AG09319 (cell line): Measurements from ENCODE around the gene DHX34.
"Not testable (repeated sequence)": the region's sequence is repeated elsewhere in the genome, so short reads cannot be mapped to it uniquely, and the experiment has no call there.

ENCODE experiments used
- DNase-seq: peaks from one replicate; pipeline ENCODE4 v3.0.0-alpha.2; 2010; ENCODE audit warnings: low read depth; ENCODE audit errors: extremely low read depth
- TF ChIP-seq, protein P1 (sequence below): IDR thresholded peaks from 2 replicates; pipeline ENCODE4 v1.5.1; 2011; ENCODE audit warnings: low read depth, mild to moderate bottlenecking, inconsistent platforms, low read length, moderate library complexity

DHX34 gene

DNA sequence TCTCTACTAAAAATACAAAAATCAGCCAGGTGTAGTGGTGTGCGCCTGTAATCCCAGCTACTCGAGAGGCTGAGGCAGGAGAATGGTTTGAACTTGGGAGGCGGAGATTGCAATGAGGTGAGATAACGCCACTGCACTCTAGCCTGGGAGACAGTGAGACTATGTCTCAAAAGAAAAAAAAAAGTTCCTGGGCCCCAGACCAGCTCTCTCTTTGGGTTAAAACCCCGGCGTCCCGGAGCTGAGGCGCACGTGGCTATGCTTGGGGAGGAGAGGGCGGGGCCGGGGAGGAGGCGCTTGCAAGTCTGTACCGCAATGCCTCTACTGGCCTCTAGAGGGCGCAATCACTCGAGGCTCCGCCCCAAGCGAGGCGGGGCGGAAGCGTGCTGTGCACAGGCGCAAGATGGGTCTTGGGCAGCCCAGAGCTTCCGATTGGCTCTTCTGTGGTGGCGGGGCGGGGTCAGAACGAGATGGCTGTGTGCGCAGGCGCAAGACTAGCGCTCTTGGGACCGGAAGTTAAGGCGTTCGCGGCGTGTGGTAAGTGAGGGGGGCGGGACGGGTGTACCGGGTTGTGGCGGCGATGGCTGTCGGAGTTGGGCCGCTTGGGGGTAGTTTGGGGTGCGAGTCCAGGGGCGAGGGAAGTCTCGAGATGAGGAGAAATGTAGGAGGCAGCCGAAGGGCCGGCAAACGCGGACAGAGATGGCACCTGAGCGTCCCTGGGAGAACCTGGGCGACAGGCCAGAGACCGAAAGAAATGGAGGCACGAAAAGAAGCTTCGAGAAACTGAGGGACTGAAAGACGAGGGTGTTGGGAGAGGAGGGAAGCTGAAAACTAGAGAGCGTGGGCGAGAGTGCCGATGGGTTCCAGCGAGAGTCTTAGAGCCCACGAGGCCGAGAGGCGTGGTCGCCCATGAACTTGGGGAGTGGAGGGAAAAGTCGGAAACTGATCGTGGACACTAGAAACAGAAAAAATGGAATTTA lies at the start of gene DHX34:
Gene DHX34 (plus strand): TSS at position 497 of the 977 bp plus-strand sequence. CDS start 3,716 bp downstream, outside the sequence.
- TF ChIP-seq, protein P1, sequence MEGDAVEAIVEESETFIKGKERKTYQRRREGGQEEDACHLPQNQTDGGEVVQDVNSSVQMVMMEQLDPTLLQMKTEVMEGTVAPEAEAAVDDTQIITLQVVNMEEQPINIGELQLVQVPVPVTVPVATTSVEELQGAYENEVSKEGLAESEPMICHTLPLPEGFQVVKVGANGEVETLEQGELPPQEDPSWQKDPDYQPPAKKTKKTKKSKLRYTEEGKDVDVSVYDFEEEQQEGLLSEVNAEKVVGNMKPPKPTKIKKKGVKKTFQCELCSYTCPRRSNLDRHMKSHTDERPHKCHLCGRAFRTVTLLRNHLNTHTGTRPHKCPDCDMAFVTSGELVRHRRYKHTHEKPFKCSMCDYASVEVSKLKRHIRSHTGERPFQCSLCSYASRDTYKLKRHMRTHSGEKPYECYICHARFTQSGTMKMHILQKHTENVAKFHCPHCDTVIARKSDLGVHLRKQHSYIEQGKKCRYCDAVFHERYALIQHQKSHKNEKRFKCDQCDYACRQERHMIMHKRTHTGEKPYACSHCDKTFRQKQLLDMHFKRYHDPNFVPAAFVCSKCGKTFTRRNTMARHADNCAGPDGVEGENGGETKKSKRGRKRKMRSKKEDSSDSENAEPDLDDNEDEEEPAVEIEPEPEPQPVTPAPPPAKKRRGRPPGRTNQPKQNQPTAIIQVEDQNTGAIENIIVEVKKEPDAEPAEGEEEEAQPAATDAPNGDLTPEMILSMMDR = peak; percentile 98
- DNase-seq = peak; percentile 99

DNA sequence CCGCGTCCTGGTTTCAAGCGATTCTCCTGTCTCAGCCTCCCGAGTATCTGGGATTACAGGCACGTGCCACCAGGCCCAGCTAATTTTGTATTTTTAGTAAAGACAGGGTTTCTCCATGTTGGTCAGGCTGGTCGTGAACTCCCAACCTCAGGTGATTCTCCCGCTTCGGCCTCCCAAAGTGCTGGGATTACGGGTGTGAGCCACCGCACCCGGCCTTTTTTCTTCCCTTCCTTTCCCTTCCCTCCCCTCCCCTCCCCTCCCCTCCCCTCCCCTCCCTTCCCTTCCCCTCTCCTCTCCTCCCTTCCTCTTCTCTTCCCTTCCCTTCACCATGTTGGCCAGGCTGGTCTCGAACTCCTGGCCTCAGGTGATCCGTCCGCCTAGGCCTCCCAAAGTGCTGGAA lies 48.2 kb upstream of the DHX34 start:
- not testable (repeated sequence) for DNase-seq

DNA sequence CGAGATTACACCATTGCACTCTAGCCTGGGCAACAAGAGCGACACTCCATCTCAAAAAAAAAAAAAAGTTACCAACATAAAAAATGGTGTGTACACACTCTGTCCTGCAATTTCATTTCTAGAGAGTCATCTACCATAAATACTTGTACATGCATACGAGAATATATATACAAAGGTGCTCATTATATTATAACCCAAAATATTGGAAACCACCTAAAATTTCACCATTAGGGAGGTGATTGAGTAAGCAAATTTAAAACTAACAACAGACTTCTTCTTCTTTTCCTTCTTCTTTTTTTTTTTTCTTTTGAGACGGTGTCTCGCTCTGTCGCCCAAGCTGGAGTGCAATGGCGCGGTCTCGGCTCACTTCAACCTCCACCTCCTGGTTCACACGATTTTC lies 46.9 kb upstream of the DHX34 start:
- TF ChIP-seq, protein P1 = no peak
- no peak for DNase-seq

- TF ChIP-seq, protein P1 = no peak
- DNase-seq = no peak
These were observed 45.1 kb upstream of the DHX34 start for GRCh38 chr19:47303966-47304365.

- peak; percentile 92 for DNase-seq
- TF ChIP-seq, protein P1 = no peak; the same call in none of the 2 replicates
These were observed 43.8 kb upstream of the DHX34 start for GRCh38 chr19:47305309-47305751.

- TF ChIP-seq, protein P1 = no peak
- DNase-seq = no peak
These were observed 42.8 kb upstream of the DHX34 start for GRCh38 chr19:47306303-47306702.

DNA sequence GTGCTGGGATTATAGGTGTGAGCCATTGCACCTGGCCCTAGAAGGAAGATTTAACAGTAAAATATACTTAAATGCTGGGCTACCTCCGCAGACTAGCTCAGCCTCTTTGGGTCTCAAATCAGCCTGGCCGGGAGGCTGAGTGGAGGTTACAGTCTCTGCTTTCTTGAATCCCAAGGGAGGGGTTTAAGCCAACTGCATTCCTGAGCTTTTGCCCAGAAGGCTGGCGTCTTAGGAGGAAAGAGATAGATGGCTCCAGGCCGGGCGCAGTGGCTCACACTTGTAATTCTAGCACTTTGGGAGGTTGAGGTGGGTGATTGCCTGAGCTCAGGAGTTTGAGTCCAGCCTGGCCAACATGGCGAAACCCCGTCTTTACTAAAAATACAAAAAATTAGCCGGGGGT lies 40.1 kb upstream of the DHX34 start:
- no peak for DNase-seq
- TF ChIP-seq, protein P1 = no peak

GRCh38 chr19:47309608-47310007 lies 39.5 kb upstream of the DHX34 start, which contains the start of gene C5AR1:
C5AR1 (plus strand) TSS chr19:47309861; CDS start chr19:47309896, 35 bp downstream.
- DNase-seq = no peak
- TF ChIP-seq, protein P1 = no peak; the same call in 1 of the 2 replicates
